ENCODE measurements around the gene ZNF768. TPM values are rescaled to one million over a fixed set of nuclear protein-coding genes. Genes with fewer than 3 reads are reported as not detected.

The ZNF768 gene
- total RNA-seq, 2 experiments from 2014 or later, result 38.3 to 63.7 TPM

GRCh38 chr16:30490210-30490609, 36.2 kb downstream of the ZNF768 start:
- POLR2A ChIA-PET, result no interaction called here
- Histone ChIP-seq H3K4me2 (ENCODE audit: low read length) (no peak overlapping the region), H3K36me3 (ENCODE audit: insufficient read depth, low read length) (peaks cover 88% of the 10 kb centered on the region), H3K4me3 (ENCODE audit: low read depth, low read length, poor library complexity, severe bottlenecking) (no peak overlapping the region), H3K79me2 (ENCODE audit: insufficient read depth, low read depth, low read length) (no peaks in the 10 kb centered on the region), H3K9me2 (ENCODE audit: insufficient read depth, low read length) (no peaks in the 10 kb centered on the region), H3K4me1 (ENCODE audit: insufficient read depth, low read length, poor library complexity, severe bottlenecking) (no peaks in the 10 kb centered on the region), H2AFZ (ENCODE audit: low read length) (no peak overlapping the region), H4K20me1 (ENCODE audit: insufficient read depth, low read length) (no peaks in the 10 kb centered on the region), H3K27ac (ENCODE audit: low read depth, low read length, poor library complexity, severe bottlenecking) (no peak overlapping the region), H3K9me3 (ENCODE audit: low read length) (no peaks in the 10 kb centered on the region)
- no peak for DNase-seq (ENCODE audit: low spot score)
- CTCF ChIA-PET (ENCODE audit: unreplicated experiment), result no interaction called here
- TF ChIP-seq EZH2phosphoT487 (IDR thresholded peaks at IDR 0.05; ENCODE audit: borderline replicate concordance, low read depth, low read length) (no peak), CTCF (conservative IDR thresholded peaks at IDR 0.05; ENCODE audit: low read length) (no peak)
- BruUV-seq (replicated peaks), result TSS peak; percentile 63
- intact Hi-C loops (cut with micrococcal nuclease; ENCODE audit: unreplicated experiment), result no loop called here

- TF ChIP-seq EZH2phosphoT487 (IDR thresholded peaks at IDR 0.05; ENCODE audit: borderline replicate concordance, low read depth, low read length) (no peak), CTCF (conservative IDR thresholded peaks at IDR 0.05; ENCODE audit: low read length) (no peak)
- no peak overlapping the region for H3K27ac ChIP-seq (ENCODE audit: low read depth, low read length, poor library complexity, severe bottlenecking)
- H3K9me3 ChIP-seq (ENCODE audit: low read length), result no peaks in the 10 kb centered on the region
- CTCF ChIA-PET (ENCODE audit: unreplicated experiment), result no interaction called here
- no peaks in the 10 kb centered on the region for H4K20me1 ChIP-seq (ENCODE audit: insufficient read depth, low read length)
- no TSS peak for BruUV-seq (replicated peaks)
- no peaks in the 10 kb centered on the region for H3K9me2 ChIP-seq (ENCODE audit: insufficient read depth, low read length)
- H3K4me1 ChIP-seq (ENCODE audit: insufficient read depth, low read length, poor library complexity, severe bottlenecking), result no peaks in the 10 kb centered on the region
- no peak for DNase-seq (ENCODE audit: low spot score)
- no peak overlapping the region for H3K4me3 ChIP-seq (ENCODE audit: low read depth, low read length, poor library complexity, severe bottlenecking)
- peaks cover 80% of the 10 kb centered on the region for H3K36me3 ChIP-seq (ENCODE audit: insufficient read depth, low read length)
- POLR2A ChIA-PET, result interaction anchor here (0.7 kb wide), 1 partner anchor 33 kb away, joined by 4 read pairs; no protein-coding TSS in a partner anchor
- H2AFZ ChIP-seq (ENCODE audit: low read length), result no peak overlapping the region
- intact Hi-C loops (cut with micrococcal nuclease; ENCODE audit: unreplicated experiment), result no loop called here
- H3K79me2 ChIP-seq (ENCODE audit: insufficient read depth, low read depth, low read length), result no peaks in the 10 kb centered on the region
- no peak overlapping the region for H3K4me2 ChIP-seq (ENCODE audit: low read length)
These were observed 37.4 kb downstream of the ZNF768 start for GRCh38 chr16:30488764-30489605.

GRCh38 chr16:30485818-30486436, 40.4 kb downstream of the ZNF768 start:
- H3K36me3 ChIP-seq (ENCODE audit: insufficient read depth, low read length), result peaks cover 89% of the 10 kb centered on the region
- H4K20me1 ChIP-seq (ENCODE audit: insufficient read depth, low read length), result no peaks in the 10 kb centered on the region
- no peak overlapping the region for H3K27ac ChIP-seq (ENCODE audit: low read depth, low read length, poor library complexity, severe bottlenecking)
- H3K9me2 ChIP-seq (ENCODE audit: insufficient read depth, low read length), result no peaks in the 10 kb centered on the region
- no peak overlapping the region for H3K4me3 ChIP-seq (ENCODE audit: low read depth, low read length, poor library complexity, severe bottlenecking)
- no peaks in the 10 kb centered on the region for H3K79me2 ChIP-seq (ENCODE audit: insufficient read depth, low read depth, low read length)
- intact Hi-C loops (cut with micrococcal nuclease; ENCODE audit: unreplicated experiment), result no loop called here
- H3K4me1 ChIP-seq (ENCODE audit: insufficient read depth, low read length, poor library complexity, severe bottlenecking), result no peaks in the 10 kb centered on the region
- no peak overlapping the region for H3K4me2 ChIP-seq (ENCODE audit: low read length)
- no TSS peak for BruUV-seq (replicated peaks)
- no peak for TF ChIP-seq CTCF (conservative IDR thresholded peaks at IDR 0.05; ENCODE audit: low read length)
- TF ChIP-seq EZH2phosphoT487 (IDR thresholded peaks at IDR 0.05; ENCODE audit: borderline replicate concordance, low read depth, low read length), result no peak
- H2AFZ ChIP-seq (ENCODE audit: low read length), result no peak overlapping the region
- ChIA-PET POLR2A (interaction anchor here (0.5 kb wide), 1 partner anchor 199 kb away, joined by 5 read pairs; no protein-coding TSS in a partner anchor), CTCF (ENCODE audit: unreplicated experiment) (no interaction called here)
- no peak for DNase-seq (ENCODE audit: low spot score)
- H3K9me3 ChIP-seq (ENCODE audit: low read length), result no peaks in the 10 kb centered on the region

Data from OCI-LY7 (cell line).